GM18505 (cell line): ENCODE measurements around the gene D2HGDH.
"Not testable (repeated sequence)": the region's sequence is repeated elsewhere in the genome, so short reads cannot be mapped to it uniquely, and the experiment has no call there.

Source experiments
- ATAC-seq: cut with Tn5 transposase; IDR thresholded peaks from one replicate; pipeline ENCODE4 v1.9.1; 2021; ENCODE audit not compliant: unreplicated experiment
- POLR2A ChIP-seq: IDR thresholded peaks from 4 replicates; pipeline ENCODE4 v1.6.1; 2011; ENCODE audit warnings: borderline replicate concordance; ENCODE audit not compliant: insufficient read depth, insufficient read length; ENCODE audit errors: extremely low read depth

Gene D2HGDH

DNA sequence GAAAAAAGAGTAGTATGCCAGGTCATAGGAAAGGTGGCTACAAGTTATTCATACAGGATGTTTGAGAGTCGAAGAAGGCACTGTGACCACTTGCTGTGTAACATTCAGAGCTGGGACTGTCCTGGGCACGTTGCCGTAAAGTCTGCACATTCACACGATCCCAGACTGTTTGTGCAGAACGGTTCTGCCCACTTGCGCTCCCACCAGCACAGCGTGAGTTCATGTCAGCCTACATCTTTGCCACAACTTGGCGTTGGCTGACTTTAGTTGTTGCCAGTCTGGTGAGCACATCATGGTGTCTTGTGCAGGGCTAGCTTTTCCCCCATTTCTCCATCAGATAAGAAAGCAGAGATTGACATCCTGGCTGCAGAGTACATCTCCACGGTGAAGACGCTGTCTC is 25.6 kb upstream of the D2HGDH start:
- TF ChIP-seq POLR2A: no peak
- no peak for ATAC-seq

DNA sequence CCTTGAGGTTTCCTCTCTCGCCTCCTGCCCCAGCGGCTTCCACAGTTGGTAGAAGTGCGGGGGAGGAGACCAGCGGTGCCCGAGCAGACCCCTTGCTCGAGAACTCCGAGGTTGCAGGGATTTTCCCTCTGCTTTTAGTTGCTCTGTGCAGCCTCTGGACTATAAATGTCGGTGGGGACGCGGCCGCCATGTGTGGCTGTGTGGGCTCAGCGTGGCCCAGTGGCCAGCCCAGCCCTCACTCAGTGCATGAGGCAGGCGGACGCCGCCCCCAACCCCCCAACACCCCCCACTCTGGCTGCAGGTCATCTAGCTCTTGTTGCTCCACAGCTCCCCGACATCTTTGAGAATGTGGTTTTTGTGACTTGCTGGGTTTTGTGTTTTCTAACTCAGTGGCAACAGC is 15.3 kb upstream of the D2HGDH start:
- no peak for TF ChIP-seq POLR2A
- no peak for ATAC-seq

DNA sequence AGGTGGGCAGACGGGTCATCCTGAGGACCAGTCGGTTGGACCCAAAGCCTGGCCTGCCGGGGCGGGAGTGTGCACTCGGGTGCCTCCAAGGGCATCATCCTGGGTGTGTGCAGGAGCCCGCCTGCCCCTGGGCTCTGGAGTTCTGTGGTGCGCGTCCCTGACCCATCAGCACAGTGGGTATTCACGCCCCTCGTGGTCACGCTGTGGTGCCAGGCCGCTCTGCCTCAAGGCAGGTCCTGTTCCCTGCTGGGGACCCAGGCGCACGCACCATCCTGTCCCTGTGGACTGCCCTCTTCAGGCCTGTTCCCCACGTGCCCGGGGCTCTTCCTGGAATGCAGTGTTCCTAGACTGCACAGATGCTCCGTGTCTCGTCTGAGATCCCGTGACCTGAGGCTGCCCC is 14.3 kb upstream of the D2HGDH start:
- no peak for TF ChIP-seq POLR2A

DNA sequence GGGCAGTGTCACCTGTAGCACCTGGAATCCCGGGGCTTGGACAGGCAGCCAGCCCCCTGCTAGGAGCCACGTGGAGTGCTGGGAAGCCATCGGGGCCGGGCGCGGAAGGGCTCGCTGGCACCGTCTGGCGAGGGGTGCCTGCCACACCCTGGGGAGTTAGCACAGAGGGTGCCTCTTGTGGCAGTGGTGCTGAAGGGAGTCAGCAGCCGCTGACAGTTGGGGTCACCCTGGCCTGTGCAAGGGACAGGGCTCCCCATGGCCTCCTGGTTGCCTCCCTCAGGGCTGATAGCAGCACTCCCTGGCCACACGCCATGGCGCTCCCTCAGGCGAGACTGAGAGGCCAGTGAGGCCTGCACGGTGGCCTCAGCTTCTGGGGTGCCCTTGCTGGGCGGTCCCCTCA is 13.9 kb upstream of the D2HGDH start:
- no peak for ATAC-seq
- no peak for TF ChIP-seq POLR2A

More for the DNA sequence above, 14.3 kb upstream of the D2HGDH start:
- ATAC-seq: no peak

DNA sequence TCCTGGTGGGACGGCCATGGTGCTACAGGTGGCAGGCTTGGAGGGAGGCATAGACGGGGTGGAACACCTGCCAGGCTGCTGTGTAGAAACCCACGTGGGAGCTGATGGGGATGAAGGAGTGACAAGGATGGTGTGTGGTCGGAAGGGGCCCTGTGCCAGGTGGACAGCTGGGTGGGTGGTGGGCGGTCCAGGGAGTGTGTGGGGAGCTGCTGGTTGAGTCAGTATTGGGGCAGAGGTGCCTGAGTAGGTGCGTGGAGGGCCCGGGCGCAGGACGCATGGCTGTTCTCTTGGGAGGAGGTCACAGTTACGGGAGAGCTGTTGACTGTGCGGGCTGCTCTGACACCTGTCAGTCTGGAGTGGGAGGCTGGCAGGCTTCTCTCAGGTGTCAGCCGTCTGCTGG is 12.6 kb upstream of the D2HGDH start:
- no peak for ATAC-seq
- no peak for TF ChIP-seq POLR2A

DNA sequence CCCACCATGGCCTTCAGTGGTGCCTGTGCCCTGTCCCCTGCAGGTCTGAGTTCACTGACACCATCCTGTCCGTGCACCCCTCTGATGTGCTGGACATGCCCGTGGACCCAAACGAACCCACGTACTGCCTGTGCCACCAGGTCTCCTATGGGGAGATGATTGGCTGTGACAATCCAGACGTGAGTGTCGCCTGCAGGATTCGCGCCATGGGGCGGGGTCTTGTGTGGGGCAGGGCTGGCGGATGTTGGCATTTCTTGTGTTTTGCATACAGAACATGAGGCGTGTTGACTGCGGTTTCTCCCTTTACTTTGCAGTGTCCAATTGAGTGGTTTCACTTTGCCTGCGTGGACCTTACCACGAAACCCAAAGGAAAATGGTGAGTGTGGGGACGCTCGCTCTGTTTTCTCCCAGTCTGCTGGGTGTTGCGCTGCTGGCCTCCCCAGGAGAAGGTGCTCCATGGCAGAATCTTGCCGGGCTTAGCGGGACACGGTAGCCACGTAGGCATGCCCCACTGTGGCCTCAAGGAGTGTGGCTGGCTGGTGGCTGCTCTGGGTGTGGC is 11.5 kb upstream of the D2HGDH start:
- no peak for ATAC-seq
- no peak for TF ChIP-seq POLR2A

DNA sequence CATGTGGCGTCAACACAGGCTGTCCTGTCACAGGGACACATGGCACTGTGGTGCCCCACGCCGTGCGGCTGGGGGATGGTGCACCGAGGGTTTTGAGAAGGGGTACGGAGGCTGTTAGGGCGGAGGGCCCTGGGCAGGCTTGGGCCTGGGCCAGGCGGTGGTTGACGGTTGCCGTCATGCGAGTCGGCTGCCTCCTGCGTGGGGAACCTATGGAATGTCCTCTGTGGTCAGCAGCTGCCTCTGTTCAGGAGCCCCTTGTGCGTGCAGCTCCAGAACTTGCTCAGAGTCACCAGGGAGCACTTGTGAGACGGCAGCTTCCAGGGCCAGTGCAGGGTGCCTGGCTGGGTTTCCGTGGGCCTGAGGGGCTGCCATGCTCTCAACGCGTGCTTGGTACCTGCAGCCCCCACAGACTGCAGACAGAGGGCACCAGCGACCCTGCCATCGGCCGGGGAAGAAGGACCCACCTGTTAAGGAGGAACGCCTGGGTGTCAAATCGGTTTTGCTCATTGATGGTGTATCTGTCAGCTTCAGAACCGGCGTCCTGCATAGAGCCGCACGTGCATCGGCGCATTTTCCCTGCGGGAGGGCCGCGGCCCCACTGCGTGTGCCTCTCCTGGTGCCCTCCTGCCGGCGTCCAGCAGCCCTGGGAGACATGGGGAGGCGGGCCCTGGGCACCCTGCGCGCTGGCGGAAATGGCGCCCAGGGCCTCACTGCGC is 10.0 kb upstream of the D2HGDH start:
- ATAC-seq: no peak

DNA sequence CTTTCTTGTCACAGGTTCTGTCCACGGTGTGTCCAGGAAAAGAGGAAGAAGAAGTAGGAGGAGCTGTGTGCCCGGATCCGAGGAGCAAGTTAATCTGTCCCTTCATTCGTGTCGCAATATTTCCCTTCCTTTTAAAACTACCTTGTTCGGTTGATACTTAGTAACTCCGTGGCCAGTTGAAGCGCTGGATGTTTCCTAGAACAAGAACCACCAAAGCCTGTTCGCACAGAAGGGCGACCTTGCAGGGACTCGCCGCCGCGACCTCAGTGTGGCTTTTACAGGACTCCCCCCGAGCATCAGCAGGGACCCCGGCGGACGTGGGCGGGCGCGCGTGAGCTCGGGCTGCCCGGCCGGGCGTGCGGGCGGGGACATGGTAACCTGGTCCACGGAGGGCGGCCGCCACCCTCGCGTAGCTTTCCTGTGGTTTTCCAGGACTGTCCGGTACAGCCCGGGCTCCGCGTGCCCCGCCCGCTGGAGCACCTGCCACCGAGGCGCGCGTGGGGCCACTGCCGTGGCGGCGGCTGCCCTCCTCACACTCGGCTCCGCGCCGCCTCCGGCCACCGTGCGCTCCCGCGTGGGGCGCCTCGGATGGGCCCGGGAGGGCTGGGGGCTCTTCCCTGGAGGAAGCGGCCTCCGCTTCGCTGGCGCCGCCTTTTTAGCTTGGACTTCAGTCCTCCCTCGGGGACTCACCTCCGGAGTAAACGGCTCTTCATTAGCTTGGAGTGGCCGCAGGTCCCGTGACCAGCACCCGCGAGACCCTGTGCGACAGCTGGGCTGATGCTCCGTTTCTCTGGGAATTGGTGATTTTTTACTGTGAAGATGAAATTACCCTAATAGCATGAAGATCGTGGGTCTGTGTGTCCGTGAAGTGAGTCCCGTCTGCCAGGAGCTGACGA is 9.2 kb upstream of the D2HGDH start:
- TF ChIP-seq POLR2A: no peak
- ATAC-seq: no peak

More for the DNA sequence above, 10.0 kb upstream of the D2HGDH start:
- TF ChIP-seq POLR2A: no peak

DNA sequence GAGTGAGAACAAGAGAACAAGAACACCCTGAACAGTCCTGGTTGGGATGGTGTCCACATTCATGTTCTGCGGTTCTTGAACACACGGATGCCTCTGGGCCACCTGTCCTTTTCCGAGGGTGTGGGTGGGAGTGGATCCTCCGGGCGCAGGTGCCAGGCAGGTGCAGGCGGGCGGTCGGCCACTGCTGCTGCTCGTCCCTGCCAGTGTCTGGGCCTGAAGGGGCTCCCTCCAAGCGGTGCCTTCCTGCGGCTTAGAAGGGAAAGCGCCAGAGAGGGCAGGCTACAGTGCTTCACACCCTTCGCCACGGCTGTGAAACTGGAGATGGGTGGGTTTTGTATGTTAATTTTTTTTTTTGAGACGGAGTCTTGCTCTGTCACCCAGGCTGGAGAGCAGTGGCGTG is 8.0 kb upstream of the D2HGDH start:
- no peak for ATAC-seq
- no peak for TF ChIP-seq POLR2A

DNA sequence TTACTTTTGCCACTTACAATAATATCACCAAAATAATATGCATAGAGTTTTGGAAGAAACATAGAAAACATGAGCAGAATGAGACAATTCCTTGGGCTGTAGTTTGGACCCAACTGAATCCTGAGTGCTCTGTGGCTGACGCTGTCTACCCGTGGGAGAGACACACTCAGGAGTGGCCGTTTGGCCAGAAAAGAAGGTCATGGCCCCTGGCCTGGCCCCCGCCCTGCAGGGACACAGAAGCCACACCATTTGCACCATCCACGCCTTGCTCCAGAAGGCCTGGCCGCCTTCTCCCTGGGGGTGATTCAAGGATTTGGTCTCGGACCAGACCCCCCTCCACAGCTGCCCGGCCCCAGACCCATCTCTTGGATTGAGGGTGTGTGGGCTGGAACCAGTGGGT is 6.4 kb upstream of the D2HGDH start:
- ATAC-seq: no peak

DNA sequence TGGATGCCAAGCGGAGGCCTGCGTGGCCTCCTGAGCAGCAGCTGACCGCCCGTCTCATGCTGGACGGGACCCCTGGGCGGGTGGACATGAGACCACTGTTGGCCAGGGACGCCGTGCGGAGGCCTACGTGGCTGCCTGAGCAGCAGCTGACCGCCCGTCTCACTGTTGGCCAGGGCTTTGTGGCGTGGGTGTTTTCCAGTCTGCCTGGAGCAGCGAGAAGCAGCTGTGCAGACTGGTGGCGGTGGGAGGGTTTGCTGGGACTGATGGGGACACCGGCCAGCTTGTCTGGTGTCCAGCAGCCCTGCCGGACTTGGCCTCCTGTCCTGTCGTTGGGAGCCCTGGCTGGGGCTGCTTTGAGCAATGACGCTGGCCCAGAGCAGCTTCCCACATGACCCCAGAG is 5.8 kb upstream of the D2HGDH start:
- TF ChIP-seq POLR2A: no peak
- no peak for ATAC-seq

More for the DNA sequence above, 6.4 kb upstream of the D2HGDH start:
- no peak for TF ChIP-seq POLR2A

DNA sequence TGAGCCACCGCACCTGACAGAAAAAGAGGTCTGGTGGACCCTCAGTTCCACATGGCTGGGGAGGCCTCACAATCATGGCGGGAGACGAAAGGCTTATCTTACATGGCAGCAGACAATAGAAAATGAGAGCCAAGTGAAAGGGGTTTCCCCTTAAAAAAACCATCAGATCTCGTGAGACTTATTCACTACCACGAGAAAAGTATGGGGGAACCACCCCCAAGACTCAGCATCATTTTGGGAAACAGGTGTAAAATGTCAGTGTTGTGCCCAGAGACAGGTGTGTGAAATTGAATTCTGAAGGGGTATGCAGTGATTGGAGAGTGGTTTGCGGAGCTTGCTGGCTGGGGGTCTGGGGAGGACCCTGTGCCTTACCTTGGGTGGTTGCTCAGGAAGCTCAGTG is 4.6 kb upstream of the D2HGDH start:
- no peak for TF ChIP-seq POLR2A
- ATAC-seq: no peak

DNA sequence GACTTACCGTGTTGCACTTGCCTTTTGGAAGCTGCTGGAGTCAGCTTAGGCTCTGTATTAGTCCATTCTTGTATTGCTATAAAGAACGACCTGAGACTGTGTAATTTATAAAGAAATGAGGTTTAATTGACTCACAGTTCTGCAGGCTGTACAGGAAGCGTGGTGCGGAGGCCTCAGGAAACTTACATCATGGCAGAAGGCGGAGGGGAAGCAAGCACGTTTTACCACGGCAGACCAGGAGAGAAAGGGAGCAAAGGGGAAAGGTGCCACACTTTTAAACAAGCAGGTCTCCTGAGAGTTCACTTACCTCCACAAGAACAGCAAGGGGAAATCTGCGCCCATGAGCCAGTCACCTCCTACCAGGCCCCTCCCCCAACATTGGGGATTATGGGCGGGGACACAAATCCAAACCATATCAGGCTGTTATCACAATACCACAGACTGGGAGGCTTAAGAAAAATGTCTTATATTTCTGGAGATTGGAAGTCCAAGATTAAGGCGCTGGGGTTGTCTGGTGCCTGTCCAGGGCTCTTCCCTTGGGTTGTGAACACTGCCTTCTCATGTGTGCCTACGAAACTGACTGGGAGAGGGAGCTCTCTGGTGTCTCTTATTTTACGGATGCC is 3.6 kb upstream of the D2HGDH start:
- no peak for TF ChIP-seq POLR2A
- ATAC-seq: no peak

DNA sequence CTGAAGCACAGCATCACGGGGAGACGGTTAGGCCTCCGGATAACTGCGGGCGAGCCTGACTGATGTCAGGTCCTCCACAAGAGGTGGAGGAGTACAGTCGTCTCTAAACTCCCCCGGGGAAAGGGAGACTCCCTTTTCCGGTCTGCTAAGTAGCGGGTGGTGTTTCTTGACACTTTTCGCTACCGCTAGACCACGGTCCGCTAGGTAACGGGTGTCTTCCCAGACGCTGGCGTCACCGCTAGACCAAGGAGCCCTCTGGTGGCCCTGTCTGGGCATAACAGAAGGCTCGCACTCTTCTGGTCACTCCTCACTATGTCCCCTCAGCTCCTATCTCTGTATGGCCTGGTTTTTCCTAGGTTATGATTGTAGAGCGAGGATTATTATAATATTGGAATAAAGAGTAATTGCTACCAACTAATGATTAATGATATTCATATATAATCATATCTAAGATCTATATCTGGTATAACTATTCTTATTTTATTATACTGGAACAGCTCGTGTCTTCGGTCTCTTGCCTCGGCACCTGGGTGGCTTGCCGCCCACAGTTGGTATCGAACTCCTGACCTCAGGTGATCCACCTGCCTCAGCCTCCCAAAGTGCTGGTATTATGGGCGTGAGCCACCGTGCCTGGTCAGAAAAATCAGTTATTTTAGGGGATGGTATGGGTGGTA is 1.8 kb upstream of the D2HGDH start:
- ATAC-seq: not testable (repeated sequence)
